Measurements from ENCODE around the gene JADE2.

Gene JADE2

DNA sequence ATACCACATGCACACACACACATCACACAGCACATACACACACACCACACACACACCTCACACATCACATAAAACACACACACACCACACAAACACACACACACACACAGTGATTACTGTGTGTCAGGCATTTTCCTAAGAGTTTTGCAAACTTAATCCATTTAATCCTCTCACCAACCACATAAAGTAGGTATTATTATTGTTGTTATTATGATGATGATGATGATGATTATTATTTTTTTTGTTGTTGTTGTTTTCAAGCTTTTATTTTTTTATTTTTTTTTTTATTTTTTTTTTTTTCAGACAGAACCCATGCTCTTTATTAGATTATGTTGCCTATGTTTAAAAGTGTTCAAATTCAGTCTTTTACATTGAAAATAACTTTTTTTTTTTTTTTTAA lies 31.5 kb downstream of the JADE2 start:
- FAIRE-seq, result no peak
- TF ChIP-seq TAF1 (IDR thresholded peaks at IDR 0.05; ENCODE audit: borderline replicate concordance, low read depth, low read length) (no peak), POLR2A (IDR thresholded peaks at IDR 0.05; ENCODE audit: low read depth, low read length) (no peak), POLR2AphosphoS5 (IDR thresholded peaks at IDR 0.05; ENCODE audit: low read depth, low read length) (no peak)

DNA sequence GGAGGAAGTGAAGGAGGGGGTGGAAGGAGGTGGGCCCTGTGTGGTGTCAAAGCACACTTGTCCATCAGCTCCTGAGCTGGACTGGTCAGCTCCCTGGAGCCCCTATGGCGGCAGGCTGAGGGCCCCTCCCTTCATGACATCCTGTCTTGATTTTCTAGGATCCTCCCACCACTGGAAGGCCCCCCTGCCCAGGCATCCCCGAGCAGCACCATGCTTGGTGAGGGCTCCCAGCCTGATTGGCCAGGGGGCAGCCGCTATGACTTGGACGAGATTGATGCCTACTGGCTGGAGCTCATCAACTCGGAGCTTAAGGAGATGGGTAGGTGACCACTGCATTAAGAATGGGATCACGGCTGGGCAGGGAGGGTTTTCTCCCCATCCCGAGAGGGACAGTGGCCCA lies 34.2 kb downstream of the JADE2 start:
- FAIRE-seq (no peak), DNase-seq (ENCODE audit: insufficient read length) (no peak)
- no peak for TF ChIP-seq POLR2AphosphoS5 (IDR thresholded peaks at IDR 0.05; ENCODE audit: low read depth, low read length)
- TF ChIP-seq POLR2A (IDR thresholded peaks at IDR 0.05; ENCODE audit: low read depth, low read length), result no peak
- TF ChIP-seq TAF1 (IDR thresholded peaks at IDR 0.05; ENCODE audit: borderline replicate concordance, low read depth, low read length), result no peak

More for the DNA sequence above, 31.5 kb downstream of the JADE2 start:
- no peak for DNase-seq (ENCODE audit: insufficient read length)

DNA sequence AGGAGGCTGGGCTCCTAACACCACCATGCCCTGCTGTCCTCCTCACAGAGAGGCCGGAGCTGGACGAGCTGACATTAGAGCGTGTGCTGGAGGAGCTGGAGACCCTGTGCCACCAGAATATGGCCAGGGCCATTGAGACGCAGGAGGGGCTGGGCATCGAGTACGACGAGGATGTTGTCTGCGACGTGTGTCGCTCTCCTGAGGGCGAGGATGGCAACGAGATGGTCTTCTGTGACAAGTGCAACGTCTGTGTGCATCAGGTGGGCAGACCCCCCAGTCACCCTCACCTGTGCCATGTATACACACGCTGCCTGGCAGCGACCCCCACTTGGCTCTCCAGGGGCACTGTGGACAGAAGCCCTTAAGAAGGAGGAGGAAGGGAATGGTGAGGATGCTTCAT lies 35.2 kb downstream of the JADE2 start:
- DNase-seq (ENCODE audit: insufficient read length) (no peak), FAIRE-seq (no peak)
- no peak for TF ChIP-seq POLR2AphosphoS5 (IDR thresholded peaks at IDR 0.05; ENCODE audit: low read depth, low read length)
- TF ChIP-seq TAF1 (IDR thresholded peaks at IDR 0.05; ENCODE audit: borderline replicate concordance, low read depth, low read length), result no peak
- TF ChIP-seq POLR2A (IDR thresholded peaks at IDR 0.05; ENCODE audit: low read depth, low read length), result no peak

DNA sequence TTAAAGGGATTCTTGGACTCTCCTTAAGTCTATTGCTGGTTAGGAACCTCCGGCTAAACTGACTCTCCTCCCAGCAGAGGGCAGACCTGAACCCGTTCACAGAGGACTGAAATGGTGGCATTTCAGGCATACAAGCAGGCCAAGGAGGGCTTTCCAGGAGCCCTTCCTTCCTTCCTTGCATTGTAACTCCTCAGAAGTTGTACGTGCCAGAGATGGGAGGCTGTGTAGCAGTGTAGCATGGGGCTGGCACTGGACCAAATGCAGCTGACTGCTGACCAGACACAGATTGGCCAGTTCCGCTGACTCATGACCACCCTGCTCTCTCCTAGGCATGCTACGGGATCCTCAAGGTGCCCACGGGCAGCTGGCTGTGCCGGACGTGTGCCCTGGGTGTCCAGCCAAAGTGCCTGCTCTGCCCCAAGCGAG lies 36.4 kb downstream of the JADE2 start:
- FAIRE-seq (no peak), DNase-seq (ENCODE audit: insufficient read length) (no peak)
- TF ChIP-seq TAF1 (IDR thresholded peaks at IDR 0.05; ENCODE audit: borderline replicate concordance, low read depth, low read length), result no peak
- no peak for TF ChIP-seq POLR2AphosphoS5 (IDR thresholded peaks at IDR 0.05; ENCODE audit: low read depth, low read length)
- TF ChIP-seq POLR2A (IDR thresholded peaks at IDR 0.05; ENCODE audit: low read depth, low read length), result no peak

DNA sequence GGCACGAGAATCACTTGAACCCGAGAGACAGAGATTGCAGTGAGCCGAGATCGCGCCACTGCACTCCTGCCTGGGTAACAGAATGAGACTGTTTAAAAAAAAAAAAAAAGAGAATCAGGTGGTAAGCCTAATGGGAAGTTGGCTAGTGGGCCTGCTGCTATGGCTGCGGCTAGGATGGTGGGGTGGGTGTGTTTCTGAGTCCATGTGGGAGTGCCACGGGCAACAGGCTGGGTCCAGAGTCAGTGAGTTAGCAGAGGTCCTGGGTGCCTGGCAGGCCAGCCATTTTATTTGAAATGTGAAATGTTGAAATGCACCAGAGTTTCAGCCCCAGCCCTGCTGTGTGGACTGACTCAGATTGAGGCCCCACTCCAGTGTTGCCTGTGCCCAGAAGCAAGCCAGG lies 37.8 kb downstream of the JADE2 start:
- FAIRE-seq (no peak), DNase-seq (ENCODE audit: insufficient read length) (no peak)
- no peak for TF ChIP-seq POLR2A (IDR thresholded peaks at IDR 0.05; ENCODE audit: low read depth, low read length)
- no peak for TF ChIP-seq POLR2AphosphoS5 (IDR thresholded peaks at IDR 0.05; ENCODE audit: low read depth, low read length)
- no peak for TF ChIP-seq TAF1 (IDR thresholded peaks at IDR 0.05; ENCODE audit: borderline replicate concordance, low read depth, low read length)

DNA sequence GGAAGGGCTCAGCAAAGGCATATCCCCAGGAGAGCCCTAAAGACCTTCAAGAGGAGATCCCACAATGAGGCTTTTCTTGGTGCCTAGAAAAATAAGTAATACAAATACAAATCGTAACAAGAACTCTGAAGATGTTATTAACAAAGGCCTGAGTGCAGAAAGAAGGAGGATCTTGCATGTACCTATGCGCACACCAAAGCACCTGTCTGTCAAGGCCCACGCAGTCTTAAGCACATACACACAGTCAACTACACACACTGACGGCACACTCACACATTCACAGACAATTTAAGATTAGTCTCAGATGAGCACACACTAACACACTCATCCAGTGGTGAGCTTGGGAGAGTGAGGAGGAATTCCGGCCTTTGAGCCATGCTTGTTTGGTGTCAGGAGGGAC lies 38.5 kb downstream of the JADE2 start:
- FAIRE-seq (no peak), DNase-seq (ENCODE audit: insufficient read length) (no peak)
- TF ChIP-seq POLR2A (IDR thresholded peaks at IDR 0.05; ENCODE audit: low read depth, low read length), result no peak
- TF ChIP-seq POLR2AphosphoS5 (IDR thresholded peaks at IDR 0.05; ENCODE audit: low read depth, low read length), result no peak
- no peak for TF ChIP-seq TAF1 (IDR thresholded peaks at IDR 0.05; ENCODE audit: borderline replicate concordance, low read depth, low read length)

DNA sequence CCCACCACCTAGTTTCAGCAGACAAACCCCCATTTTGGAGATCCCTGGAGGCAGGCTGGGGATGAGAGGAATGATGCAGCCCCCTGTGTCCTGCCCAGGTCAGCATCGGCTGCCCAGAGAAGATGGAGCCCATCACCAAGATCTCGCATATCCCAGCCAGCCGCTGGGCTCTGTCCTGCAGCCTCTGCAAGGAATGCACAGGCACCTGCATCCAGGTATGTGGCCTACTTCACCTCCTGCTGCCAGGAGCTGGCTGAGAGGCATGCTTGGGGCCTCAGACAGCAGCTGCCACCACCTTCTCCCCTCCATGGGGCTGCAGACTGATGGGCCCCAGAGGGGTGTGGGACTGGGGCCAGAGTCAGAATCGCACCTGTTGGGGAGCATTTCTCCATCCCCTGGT lies 38.9 kb downstream of the JADE2 start:
- FAIRE-seq (no peak), DNase-seq (ENCODE audit: insufficient read length) (no peak)
- TF ChIP-seq POLR2AphosphoS5 (IDR thresholded peaks at IDR 0.05; ENCODE audit: low read depth, low read length), result no peak
- TF ChIP-seq POLR2A (IDR thresholded peaks at IDR 0.05; ENCODE audit: low read depth, low read length), result no peak
- no peak for TF ChIP-seq TAF1 (IDR thresholded peaks at IDR 0.05; ENCODE audit: borderline replicate concordance, low read depth, low read length)

DNA sequence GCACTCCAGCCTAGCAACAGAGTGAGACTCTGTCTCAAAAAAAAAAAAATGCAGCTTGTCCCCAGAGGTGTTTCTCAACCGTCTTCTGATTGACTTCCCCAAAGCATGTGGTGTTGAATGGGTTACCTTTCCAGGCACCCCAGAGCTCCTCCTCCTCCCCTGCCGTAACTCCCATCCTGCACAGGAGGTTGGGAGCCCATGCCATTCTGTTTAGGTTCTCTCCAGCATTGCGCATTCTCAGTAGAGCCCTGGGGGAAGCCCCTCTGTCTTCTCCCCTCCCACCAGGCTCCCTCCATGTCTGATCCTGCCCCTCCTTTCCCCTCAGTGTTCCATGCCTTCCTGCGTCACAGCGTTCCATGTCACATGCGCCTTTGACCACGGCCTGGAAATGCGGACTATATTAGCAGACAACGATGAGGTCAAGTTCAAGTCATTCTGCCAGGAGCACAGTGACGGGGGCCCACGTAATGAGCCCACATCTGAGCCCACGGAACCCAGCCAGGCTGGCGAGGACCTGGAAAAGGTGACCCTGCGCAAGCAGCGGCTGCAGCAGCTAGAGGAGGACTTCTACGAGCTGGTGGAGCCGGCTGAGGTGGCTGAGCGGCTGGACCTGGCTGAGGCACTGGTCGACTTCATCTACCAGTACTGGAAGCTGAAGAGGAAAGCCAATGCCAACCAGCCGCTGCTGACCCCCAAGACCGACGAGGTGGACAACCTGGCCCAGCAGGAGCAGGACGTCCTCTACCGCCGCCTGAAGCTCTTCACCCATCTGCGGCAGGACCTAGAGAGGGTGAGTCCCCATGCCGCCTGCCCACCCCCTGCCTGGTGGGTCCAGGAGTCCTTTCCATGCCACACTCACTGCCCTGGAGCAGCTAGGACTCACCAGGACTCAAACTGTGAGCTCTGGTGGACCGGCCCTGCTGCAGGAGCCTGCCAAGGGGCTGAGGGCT lies 40.6 kb downstream of the JADE2 start:
- DNase-seq (ENCODE audit: insufficient read length), result no peak
- TF ChIP-seq POLR2A (IDR thresholded peaks at IDR 0.05; ENCODE audit: low read depth, low read length) (no peak), TAF1 (IDR thresholded peaks at IDR 0.05; ENCODE audit: borderline replicate concordance, low read depth, low read length) (no peak), POLR2AphosphoS5 (IDR thresholded peaks at IDR 0.05; ENCODE audit: low read depth, low read length) (no peak)
- FAIRE-seq, result no peak

DNA sequence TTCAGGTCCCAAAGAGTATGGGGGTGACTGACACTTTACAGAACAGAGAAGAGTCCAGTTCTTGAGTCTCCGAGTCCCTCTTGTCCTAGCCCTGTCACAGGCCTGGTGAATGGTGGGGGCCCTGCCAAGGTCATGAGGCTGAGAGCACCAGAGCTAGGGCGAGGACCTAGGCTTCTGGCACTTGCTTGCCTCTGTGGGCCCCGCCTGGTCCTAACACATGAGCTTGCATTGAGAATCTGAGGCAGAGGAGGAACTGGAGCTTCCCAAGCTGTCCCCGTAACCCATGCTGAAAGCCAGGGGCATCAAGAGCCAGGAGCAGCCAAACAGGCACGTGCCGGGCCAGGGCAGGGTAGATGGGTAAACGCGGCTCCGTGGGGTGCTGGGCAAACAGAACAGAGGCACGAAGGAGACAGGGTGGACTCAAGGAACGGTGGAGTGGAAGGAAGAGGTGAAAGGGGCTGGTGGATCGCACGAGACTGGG lies 41.3 kb downstream of the JADE2 start:
- TF ChIP-seq TAF1 (IDR thresholded peaks at IDR 0.05; ENCODE audit: borderline replicate concordance, low read depth, low read length) (no peak), POLR2A (IDR thresholded peaks at IDR 0.05; ENCODE audit: low read depth, low read length) (no peak), POLR2AphosphoS5 (IDR thresholded peaks at IDR 0.05; ENCODE audit: low read depth, low read length) (no peak)
- DNase-seq (ENCODE audit: insufficient read length), result no peak
- no peak for FAIRE-seq

DNA sequence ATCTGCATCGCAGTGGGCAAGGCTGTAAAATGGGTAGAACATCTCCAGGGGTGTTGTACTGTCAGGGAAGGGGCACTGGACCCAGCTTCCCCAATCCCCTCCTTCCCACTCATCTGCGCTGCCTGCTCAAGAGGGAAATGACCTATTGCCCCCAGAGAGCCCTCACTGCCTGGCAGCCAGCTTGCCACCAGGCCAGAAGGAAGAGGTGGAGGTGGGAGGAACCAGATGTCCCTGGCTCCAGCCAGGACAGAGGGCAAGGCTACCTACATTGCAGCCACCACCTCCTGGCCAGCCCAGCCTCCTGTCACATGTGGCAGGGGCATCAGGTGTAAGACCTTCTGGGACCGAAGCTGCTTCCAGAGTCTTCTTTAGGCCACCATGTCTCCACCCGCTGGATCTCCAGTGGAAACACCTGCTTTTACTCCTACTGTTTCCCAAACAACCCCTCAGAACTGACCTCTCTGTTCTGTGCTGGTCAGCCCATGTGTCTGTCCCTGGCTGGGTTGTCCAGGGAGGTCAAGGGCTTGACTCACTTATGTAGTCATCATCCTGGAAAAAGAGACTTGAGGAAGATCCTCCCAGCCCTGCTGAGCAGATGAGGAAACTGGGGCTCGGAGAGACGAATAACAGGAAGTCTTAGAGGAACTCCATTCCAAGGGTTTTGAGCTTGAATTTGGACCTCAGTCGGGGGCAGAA lies 42.3 kb downstream of the JADE2 start:
- no peak for DNase-seq (ENCODE audit: insufficient read length)

DNA sequence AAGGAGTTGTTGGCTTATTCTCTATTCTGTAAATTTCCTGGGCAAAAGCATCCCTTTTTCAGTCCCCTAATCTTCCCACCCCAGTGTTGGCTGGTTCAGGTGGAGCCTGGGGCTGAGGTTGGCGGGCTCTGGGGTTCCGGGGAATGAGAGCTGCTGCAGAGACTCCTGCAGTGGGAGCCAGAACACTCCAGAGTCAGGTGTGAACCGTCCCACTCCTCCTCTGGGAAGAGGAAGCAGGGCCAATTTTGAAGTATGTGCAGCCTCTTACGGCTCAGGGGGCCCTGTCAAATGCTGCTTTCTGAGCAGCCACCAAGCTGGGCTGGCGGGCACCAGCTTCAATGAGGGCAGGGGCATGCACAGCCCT lies 42.8 kb downstream of the JADE2 start:
- no peak for DNase-seq (ENCODE audit: insufficient read length)
- no peak for FAIRE-seq
- no peak for TF ChIP-seq TAF1 (IDR thresholded peaks at IDR 0.05; ENCODE audit: borderline replicate concordance, low read depth, low read length)
- TF ChIP-seq POLR2AphosphoS5 (IDR thresholded peaks at IDR 0.05; ENCODE audit: low read depth, low read length), result no peak
- no peak for TF ChIP-seq POLR2A (IDR thresholded peaks at IDR 0.05; ENCODE audit: low read depth, low read length)

More for the DNA sequence above, 42.3 kb downstream of the JADE2 start:
- TF ChIP-seq POLR2A (IDR thresholded peaks at IDR 0.05; ENCODE audit: low read depth, low read length) (no peak), TAF1 (IDR thresholded peaks at IDR 0.05; ENCODE audit: borderline replicate concordance, low read depth, low read length) (no peak), POLR2AphosphoS5 (IDR thresholded peaks at IDR 0.05; ENCODE audit: low read depth, low read length) (no peak)
- FAIRE-seq, result no peak

All from GM12892 (cell line).